GM12878 (cell line): ENCODE data around the gene STAG1.

Experiments used
- POLR2AphosphoS5 ChIP-seq: IDR thresholded peaks from 2 replicates; pipeline ENCODE4 v1.6.1; 2011; ENCODE audit warnings: mild to moderate bottlenecking, low read length, inconsistent platforms
- TF ChIP-seq, protein P1 (sequence below): IDR thresholded peaks from 2 replicates; pipeline ENCODE4 v1.6.1; 2011; ENCODE audit warnings: low read depth, low read length, improper control_type of control experiment, borderline replicate concordance
- TF ChIP-seq, protein P2 (sequence below): IDR thresholded peaks from 2 replicates; pipeline ENCODE4 v1.6.1; 2012; ENCODE audit warnings: low read depth, low read length, improper control_type of control experiment

DNA sequence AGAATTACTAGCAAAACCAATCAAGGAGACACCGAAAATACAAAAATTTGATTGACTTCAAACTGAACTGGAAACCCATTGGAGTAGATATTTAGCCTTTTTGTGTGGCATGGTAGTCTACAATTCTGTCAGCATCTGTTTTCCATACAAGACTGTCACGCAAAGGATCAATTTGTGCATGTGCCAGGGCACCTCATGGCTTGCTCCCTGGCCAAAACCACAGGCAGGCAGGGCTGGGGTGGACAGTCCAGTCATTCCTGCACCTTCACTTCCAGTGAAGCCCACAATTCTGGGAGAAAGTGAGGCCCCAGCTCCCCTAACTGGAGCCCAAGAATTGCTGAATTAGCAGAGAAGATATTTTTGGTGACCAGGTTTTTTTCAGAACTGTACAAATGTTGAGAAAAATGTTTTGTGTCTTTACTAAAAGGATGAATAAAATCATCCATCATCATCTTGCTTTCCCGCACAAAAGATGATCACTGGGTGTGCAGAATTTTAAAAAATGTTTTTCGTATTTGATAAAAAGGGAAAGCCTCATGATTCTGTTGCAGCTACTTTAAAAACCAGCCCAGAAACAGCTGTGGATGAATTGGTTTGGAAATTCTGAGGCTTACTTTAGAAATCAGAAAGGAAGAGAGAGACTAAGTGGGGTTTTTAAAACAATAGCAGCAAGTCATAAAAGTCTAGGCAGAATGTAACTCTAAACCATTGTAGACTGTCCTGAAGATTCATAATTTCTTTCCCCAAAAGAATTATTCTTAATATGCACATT, 415.7 kb downstream of the STAG1 start:
- TF ChIP-seq, protein P1, sequence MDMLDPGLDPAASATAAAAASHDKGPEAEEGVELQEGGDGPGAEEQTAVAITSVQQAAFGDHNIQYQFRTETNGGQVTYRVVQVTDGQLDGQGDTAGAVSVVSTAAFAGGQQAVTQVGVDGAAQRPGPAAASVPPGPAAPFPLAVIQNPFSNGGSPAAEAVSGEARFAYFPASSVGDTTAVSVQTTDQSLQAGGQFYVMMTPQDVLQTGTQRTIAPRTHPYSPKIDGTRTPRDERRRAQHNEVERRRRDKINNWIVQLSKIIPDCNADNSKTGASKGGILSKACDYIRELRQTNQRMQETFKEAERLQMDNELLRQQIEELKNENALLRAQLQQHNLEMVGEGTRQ = no peak
- TF ChIP-seq, protein P2, sequence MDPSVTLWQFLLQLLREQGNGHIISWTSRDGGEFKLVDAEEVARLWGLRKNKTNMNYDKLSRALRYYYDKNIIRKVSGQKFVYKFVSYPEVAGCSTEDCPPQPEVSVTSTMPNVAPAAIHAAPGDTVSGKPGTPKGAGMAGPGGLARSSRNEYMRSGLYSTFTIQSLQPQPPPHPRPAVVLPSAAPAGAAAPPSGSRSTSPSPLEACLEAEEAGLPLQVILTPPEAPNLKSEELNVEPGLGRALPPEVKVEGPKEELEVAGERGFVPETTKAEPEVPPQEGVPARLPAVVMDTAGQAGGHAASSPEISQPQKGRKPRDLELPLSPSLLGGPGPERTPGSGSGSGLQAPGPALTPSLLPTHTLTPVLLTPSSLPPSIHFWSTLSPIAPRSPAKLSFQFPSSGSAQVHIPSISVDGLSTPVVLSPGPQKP = no peak
- no peak for TF ChIP-seq POLR2AphosphoS5
